OCI-LY1 (cell line): Measurements from ENCODE around the gene CEMIP2.

Source experiments
- EZH2 ChIP-seq: fragments of 200-600 bp; sonication (generic), shearing (Covaris generic); IDR thresholded peaks from 2 replicates; pipeline ENCODE4 v1.8.0; 2017; ENCODE audit warnings: borderline replicate concordance, mixed run types, mild to moderate bottlenecking, antibody characterized with exemption, low read length, moderate library complexity, mixed read lengths
- TF ChIP-seq, protein P1 (sequence below): fragments of 200-600 bp; sonication (generic), shearing (Covaris generic); IDR thresholded peaks from 2 replicates; pipeline ENCODE4 v1.5.1; 2017; ENCODE audit warnings: mild to moderate bottlenecking, antibody characterized with exemption, low read length, moderate library complexity, mixed read lengths

DNA sequence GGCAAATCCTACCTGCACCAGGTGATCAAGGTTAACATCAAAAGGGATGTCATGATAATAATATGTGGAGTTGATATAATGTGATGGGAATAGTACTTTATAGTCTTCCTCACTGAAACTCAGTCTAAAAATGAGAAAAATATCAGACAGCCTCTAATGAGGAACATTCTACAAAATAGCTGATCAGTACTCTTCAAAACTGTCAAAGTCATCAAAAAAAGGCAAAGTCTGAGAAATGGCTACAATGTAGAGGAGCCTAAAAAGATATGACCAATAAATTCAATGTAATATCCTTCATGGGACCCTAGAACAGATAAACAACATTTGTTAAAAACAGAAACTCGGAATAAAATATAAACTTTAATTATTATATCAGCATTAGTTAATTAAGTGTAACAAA lies 95.7 kb downstream of the CEMIP2 start:
- TF ChIP-seq, protein P1, sequence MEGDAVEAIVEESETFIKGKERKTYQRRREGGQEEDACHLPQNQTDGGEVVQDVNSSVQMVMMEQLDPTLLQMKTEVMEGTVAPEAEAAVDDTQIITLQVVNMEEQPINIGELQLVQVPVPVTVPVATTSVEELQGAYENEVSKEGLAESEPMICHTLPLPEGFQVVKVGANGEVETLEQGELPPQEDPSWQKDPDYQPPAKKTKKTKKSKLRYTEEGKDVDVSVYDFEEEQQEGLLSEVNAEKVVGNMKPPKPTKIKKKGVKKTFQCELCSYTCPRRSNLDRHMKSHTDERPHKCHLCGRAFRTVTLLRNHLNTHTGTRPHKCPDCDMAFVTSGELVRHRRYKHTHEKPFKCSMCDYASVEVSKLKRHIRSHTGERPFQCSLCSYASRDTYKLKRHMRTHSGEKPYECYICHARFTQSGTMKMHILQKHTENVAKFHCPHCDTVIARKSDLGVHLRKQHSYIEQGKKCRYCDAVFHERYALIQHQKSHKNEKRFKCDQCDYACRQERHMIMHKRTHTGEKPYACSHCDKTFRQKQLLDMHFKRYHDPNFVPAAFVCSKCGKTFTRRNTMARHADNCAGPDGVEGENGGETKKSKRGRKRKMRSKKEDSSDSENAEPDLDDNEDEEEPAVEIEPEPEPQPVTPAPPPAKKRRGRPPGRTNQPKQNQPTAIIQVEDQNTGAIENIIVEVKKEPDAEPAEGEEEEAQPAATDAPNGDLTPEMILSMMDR, result no peak
- no peak for TF ChIP-seq EZH2
